Stimulated activated CD8-positive, alpha-beta memory T cell treated with anti-CD3 and anti-CD28 coated beads, Interleukin-12 subunit alpha, Interleukin-12 subunit beta, amount 100 ng/mL, for 1 hour (primary cell): ENCODE results near the gene ACHE.
"Not testable (repeated sequence)": the region's sequence is repeated elsewhere in the genome, so short reads cannot be mapped to it uniquely, and the experiment has no call there.

ENCODE experiments used
- DNase-seq: peaks from one replicate; pipeline ENCODE4 v3.0.0-alpha.2; 2020; ENCODE audit warnings: low read depth

Gene ACHE

GRCh38 chr7:100895701-100895955 lies at the start of gene ACHE:
TSS of gene ACHE (minus strand) at chr7:100895888. CDS start at chr7:100894232, 1,656 bp downstream.
- DNase-seq, result no peak

- no peak for DNase-seq
Observed at GRCh38 chr7:100944138-100944537, 48.5 kb upstream of the ACHE start.

GRCh38 chr7:100943693-100944092 lies 48.0 kb upstream of the ACHE start:
- no peak for DNase-seq

- no peak for DNase-seq
Observed at GRCh38 chr7:100942045-100942774, 46.5 kb upstream of the ACHE start.

GRCh38 chr7:100936167-100936566 lies 40.5 kb upstream of the ACHE start:
- not testable (repeated sequence) for DNase-seq

- DNase-seq, result not testable (repeated sequence)
Observed at GRCh38 chr7:100935381-100935780, 39.7 kb upstream of the ACHE start.

- DNase-seq, result no peak
Observed at GRCh38 chr7:100933734-100934133, 38.0 kb upstream of the ACHE start.

GRCh38 chr7:100929808-100930174 lies 34.1 kb upstream of the ACHE start:
- no peak for DNase-seq

- DNase-seq, result not testable (repeated sequence)
Observed at GRCh38 chr7:100923616-100924015, 27.9 kb upstream of the ACHE start.

GRCh38 chr7:100921039-100921438 lies 25.4 kb upstream of the ACHE start:
- no peak for DNase-seq

GRCh38 chr7:100919779-100920437 lies 24.2 kb upstream of the ACHE start:
- DNase-seq, result not testable (repeated sequence)

GRCh38 chr7:100919335-100919734 lies 23.6 kb upstream of the ACHE start:
- DNase-seq, result not testable (repeated sequence)

GRCh38 chr7:100914879-100915447 lies 19.3 kb upstream of the ACHE start:
- no peak for DNase-seq

- no peak for DNase-seq
Observed at GRCh38 chr7:100914208-100914878, 18.7 kb upstream of the ACHE start.

GRCh38 chr7:100911484-100911883 lies 15.8 kb upstream of the ACHE start:
- DNase-seq, result no peak

- not testable (repeated sequence) for DNase-seq
Observed at GRCh38 chr7:100910443-100910842, 14.8 kb upstream of the ACHE start.

GRCh38 chr7:100908512-100908911 lies 12.8 kb upstream of the ACHE start:
- DNase-seq, result no peak

- no peak for DNase-seq
Observed at GRCh38 chr7:100902638-100903037, 7.0 kb upstream of the ACHE start.

GRCh38 chr7:100901921-100902332 lies 6.2 kb upstream of the ACHE start:
- DNase-seq, result no peak

GRCh38 chr7:100900978-100901377 lies 5.3 kb upstream of the ACHE start:
- DNase-seq, result no peak

GRCh38 chr7:100899432-100899831 lies 3.7 kb upstream of the ACHE start:
- no peak for DNase-seq

- DNase-seq, result no peak
Observed at GRCh38 chr7:100897772-100898454, 2.2 kb upstream of the ACHE start.
